ENCODE measurements around the gene RAB28.

Gene RAB28

DNA sequence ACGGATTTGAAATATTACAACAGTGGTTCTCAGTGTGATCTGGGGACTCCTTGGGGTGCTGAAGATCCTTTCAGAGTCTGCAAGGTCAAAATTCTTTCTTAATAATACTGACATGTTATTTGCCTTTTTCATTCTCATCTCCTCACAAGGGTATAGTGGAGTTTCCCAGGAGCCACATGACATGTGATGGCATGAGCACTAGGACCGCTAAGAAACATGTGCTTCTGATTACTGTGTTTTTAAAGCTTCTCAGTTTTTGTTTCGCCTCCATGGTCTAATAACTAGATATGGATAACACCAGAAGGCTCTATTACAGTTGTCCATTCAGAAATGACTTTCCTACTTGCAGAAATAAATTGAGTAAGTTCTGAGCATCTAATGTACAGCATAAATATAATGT, 156.1 kb downstream of the RAB28 start:
- TF ChIP-seq, protein P1, sequence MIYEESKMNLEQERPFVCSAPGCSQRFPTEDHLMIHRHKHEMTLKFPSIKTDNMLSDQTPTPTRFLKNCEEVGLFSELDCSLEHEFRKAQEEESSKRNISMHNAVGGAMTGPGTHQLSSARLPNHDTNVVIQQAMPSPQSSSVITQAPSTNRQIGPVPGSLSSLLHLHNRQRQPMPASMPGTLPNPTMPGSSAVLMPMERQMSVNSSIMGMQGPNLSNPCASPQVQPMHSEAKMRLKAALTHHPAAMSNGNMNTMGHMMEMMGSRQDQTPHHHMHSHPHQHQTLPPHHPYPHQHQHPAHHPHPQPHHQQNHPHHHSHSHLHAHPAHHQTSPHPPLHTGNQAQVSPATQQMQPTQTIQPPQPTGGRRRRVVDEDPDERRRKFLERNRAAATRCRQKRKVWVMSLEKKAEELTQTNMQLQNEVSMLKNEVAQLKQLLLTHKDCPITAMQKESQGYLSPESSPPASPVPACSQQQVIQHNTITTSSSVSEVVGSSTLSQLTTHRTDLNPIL (CRISPR knock-in tag; IDR thresholded peaks at IDR 0.05; ENCODE audit: low read depth) = no peak
- TF ChIP-seq CSDC2 (CRISPR knock-in tag; IDR thresholded peaks at IDR 0.05) = no peak
- TF ChIP-seq, protein P2, sequence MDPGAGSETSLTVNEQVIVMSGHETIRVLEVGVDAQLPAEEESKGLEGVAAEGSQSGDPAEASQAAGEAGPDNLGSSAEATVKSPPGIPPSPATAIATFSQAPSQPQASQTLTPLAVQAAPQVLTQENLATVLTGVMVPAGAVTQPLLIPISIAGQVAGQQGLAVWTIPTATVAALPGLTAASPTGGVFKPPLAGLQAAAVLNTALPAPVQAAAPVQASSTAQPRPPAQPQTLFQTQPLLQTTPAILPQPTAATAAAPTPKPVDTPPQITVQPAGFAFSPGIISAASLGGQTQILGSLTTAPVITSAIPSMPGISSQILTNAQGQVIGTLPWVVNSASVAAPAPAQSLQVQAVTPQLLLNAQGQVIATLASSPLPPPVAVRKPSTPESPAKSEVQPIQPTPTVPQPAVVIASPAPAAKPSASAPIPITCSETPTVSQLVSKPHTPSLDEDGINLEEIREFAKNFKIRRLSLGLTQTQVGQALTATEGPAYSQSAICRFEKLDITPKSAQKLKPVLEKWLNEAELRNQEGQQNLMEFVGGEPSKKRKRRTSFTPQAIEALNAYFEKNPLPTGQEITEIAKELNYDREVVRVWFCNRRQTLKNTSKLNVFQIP (CRISPR knock-in tag; IDR thresholded peaks at IDR 0.05; ENCODE audit: borderline replicate concordance, low read depth) = no peak
- no peak for ATAC-seq

DNA sequence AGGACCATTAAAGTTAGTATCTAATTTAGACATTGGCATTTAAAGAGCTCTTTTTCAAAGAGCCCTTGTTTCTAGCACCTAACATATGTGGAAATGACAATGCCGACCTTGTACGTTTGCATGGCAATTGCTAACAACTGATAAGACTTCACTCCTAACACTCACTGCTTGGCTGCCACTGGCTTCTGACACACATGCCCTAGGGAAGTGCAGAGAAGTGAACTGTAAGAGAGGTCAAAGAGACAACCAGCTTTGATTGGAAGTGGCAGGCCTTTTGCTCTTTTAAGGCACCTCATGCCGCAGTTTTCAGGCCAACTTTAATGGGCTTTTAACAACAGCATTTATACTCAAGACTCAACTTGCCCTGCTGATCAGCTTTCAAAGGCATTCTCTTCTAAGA, 158.4 kb downstream of the RAB28 start:
- no peak for TF ChIP-seq ISL1 (CRISPR knock-in tag; IDR thresholded peaks at IDR 0.05)
- TF ChIP-seq PPARA (CRISPR knock-in tag; IDR thresholded peaks at IDR 0.05; ENCODE audit: borderline replicate concordance) = no peak
- TF ChIP-seq, protein P3, sequence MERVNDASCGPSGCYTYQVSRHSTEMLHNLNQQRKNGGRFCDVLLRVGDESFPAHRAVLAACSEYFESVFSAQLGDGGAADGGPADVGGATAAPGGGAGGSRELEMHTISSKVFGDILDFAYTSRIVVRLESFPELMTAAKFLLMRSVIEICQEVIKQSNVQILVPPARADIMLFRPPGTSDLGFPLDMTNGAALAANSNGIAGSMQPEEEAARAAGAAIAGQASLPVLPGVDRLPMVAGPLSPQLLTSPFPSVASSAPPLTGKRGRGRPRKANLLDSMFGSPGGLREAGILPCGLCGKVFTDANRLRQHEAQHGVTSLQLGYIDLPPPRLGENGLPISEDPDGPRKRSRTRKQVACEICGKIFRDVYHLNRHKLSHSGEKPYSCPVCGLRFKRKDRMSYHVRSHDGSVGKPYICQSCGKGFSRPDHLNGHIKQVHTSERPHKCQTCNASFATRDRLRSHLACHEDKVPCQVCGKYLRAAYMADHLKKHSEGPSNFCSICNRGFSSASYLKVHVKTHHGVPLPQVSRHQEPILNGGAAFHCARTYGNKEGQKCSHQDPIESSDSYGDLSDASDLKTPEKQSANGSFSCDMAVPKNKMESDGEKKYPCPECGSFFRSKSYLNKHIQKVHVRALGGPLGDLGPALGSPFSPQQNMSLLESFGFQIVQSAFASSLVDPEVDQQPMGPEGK (CRISPR knock-in tag; IDR thresholded peaks at IDR 0.05; ENCODE audit: borderline replicate concordance) = no peak
- no peak for TF ChIP-seq GLIS3 (CRISPR knock-in tag; IDR thresholded peaks at IDR 0.05)
- no peak for TF ChIP-seq RARB (CRISPR knock-in tag; IDR thresholded peaks at IDR 0.05)
- TF ChIP-seq ZC3H10 (CRISPR knock-in tag; IDR thresholded peaks at IDR 0.05) = no peak
- no peak for TF ChIP-seq TCF4 (CRISPR knock-in tag; IDR thresholded peaks at IDR 0.05; ENCODE audit: borderline replicate concordance)
- no peak for TF ChIP-seq OSR1 (CRISPR knock-in tag; IDR thresholded peaks at IDR 0.05)
- TF ChIP-seq, protein P4, sequence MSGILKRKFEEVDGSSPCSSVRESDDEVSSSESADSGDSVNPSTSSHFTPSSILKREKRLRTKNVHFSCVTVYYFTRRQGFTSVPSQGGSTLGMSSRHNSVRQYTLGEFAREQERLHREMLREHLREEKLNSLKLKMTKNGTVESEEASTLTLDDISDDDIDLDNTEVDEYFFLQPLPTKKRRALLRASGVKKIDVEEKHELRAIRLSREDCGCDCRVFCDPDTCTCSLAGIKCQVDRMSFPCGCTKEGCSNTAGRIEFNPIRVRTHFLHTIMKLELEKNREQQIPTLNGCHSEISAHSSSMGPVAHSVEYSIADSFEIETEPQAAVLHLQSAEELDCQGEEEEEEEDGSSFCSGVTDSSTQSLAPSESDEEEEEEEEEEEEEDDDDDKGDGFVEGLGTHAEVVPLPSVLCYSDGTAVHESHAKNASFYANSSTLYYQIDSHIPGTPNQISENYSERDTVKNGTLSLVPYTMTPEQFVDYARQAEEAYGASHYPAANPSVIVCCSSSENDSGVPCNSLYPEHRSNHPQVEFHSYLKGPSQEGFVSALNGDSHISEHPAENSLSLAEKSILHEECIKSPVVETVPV (CRISPR knock-in tag; IDR thresholded peaks at IDR 0.05) = no peak
- TF ChIP-seq TOX (CRISPR knock-in tag; IDR thresholded peaks at IDR 0.05; ENCODE audit: borderline replicate concordance) = no peak
- TF ChIP-seq, protein P2 (CRISPR knock-in tag; IDR thresholded peaks at IDR 0.05; ENCODE audit: borderline replicate concordance, low read depth) = no peak
- TF ChIP-seq, protein P1 (CRISPR knock-in tag; IDR thresholded peaks at IDR 0.05; ENCODE audit: low read depth) = no peak
- TF ChIP-seq, protein P5, sequence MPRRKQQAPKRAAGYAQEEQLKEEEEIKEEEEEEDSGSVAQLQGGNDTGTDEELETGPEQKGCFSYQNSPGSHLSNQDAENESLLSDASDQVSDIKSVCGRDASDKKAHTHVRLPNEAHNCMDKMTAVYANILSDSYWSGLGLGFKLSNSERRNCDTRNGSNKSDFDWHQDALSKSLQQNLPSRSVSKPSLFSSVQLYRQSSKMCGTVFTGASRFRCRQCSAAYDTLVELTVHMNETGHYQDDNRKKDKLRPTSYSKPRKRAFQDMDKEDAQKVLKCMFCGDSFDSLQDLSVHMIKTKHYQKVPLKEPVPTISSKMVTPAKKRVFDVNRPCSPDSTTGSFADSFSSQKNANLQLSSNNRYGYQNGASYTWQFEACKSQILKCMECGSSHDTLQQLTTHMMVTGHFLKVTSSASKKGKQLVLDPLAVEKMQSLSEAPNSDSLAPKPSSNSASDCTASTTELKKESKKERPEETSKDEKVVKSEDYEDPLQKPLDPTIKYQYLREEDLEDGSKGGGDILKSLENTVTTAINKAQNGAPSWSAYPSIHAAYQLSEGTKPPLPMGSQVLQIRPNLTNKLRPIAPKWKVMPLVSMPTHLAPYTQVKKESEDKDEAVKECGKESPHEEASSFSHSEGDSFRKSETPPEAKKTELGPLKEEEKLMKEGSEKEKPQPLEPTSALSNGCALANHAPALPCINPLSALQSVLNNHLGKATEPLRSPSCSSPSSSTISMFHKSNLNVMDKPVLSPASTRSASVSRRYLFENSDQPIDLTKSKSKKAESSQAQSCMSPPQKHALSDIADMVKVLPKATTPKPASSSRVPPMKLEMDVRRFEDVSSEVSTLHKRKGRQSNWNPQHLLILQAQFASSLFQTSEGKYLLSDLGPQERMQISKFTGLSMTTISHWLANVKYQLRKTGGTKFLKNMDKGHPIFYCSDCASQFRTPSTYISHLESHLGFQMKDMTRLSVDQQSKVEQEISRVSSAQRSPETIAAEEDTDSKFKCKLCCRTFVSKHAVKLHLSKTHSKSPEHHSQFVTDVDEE (CRISPR knock-in tag; IDR thresholded peaks at IDR 0.05) = no peak
- no peak for TF ChIP-seq ZNF565 (CRISPR knock-in tag; conservative IDR thresholded peaks at IDR 0.05; ENCODE audit: low read depth)
- TF ChIP-seq ZFP30 (CRISPR knock-in tag; IDR thresholded peaks at IDR 0.05) = no peak
- TF ChIP-seq ARNTL (CRISPR knock-in tag; IDR thresholded peaks at IDR 0.05; ENCODE audit: borderline replicate concordance, low read depth) = no peak
- TF ChIP-seq CSDC2 (CRISPR knock-in tag; IDR thresholded peaks at IDR 0.05) = no peak
- TF ChIP-seq ZNF70 (CRISPR knock-in tag; IDR thresholded peaks at IDR 0.05) = no peak
- no peak for TF ChIP-seq ZFP3 (CRISPR knock-in tag; IDR thresholded peaks at IDR 0.05)
- ATAC-seq = no peak
